NCI-H146 treated with DMSO at 0.1 percent for 48 hours (cell line): ENCODE measurements around the gene SLC20A1.

Source experiments
- DNase-seq: peaks from one replicate; lab custom pipeline; 2025; ENCODE audit not compliant: unreplicated experiment; lab: John Stamatoyannopoulos, UW

The SLC20A1 gene

GRCh38 chr2:112625474-112626114 is 20.1 kb upstream of the SLC20A1 start:
- no peak for DNase-seq

- peak; percentile 35 for DNase-seq
Measured at GRCh38 chr2:112626604-112627059, 19.1 kb upstream of the SLC20A1 start.

- no peak for DNase-seq
Measured at GRCh38 chr2:112627060-112628040, 18.4 kb upstream of the SLC20A1 start.

GRCh38 chr2:112629224-112629623 is 16.5 kb upstream of the SLC20A1 start:
- DNase-seq = no peak

- no peak for DNase-seq
Measured at GRCh38 chr2:112629823-112630222, 15.9 kb upstream of the SLC20A1 start.

GRCh38 chr2:112630268-112630667 is 15.5 kb upstream of the SLC20A1 start:
- no peak for DNase-seq

- DNase-seq = no peak
Measured at GRCh38 chr2:112633708-112634107, 12.0 kb upstream of the SLC20A1 start.

GRCh38 chr2:112634153-112634873 is 11.4 kb upstream of the SLC20A1 start:
- DNase-seq = no peak

- DNase-seq = no peak
Measured at GRCh38 chr2:112634874-112635157, 10.9 kb upstream of the SLC20A1 start.

- no peak for DNase-seq
Measured at GRCh38 chr2:112636605-112637288, 9.0 kb upstream of the SLC20A1 start.

- DNase-seq = no peak
Measured at GRCh38 chr2:112637289-112637660, 8.5 kb upstream of the SLC20A1 start.

- DNase-seq = no peak
Measured at GRCh38 chr2:112639936-112640335, 5.8 kb upstream of the SLC20A1 start.

GRCh38 chr2:112640467-112640799 is 5.3 kb upstream of the SLC20A1 start:
- no peak for DNase-seq

- no peak for DNase-seq
Measured at GRCh38 chr2:112640800-112641675, 4.7 kb upstream of the SLC20A1 start.

- no peak for DNase-seq
Measured at GRCh38 chr2:112641701-112642100, 4.0 kb upstream of the SLC20A1 start.

GRCh38 chr2:112642561-112642960 is 3.2 kb upstream of the SLC20A1 start:
- no peak for DNase-seq

- no peak for DNase-seq
Measured at GRCh38 chr2:112642966-112643365, 2.8 kb upstream of the SLC20A1 start.

GRCh38 chr2:112643488-112643887 is 2.3 kb upstream of the SLC20A1 start:
- no peak for DNase-seq

GRCh38 chr2:112644155-112644932 is 1.4 kb upstream of the SLC20A1 start:
- no peak for DNase-seq

- DNase-seq = no peak
Measured at GRCh38 chr2:112644933-112645309, 818 bp upstream of the SLC20A1 start.
